Measurements from ENCODE around the gene ZNF831.

DNA sequence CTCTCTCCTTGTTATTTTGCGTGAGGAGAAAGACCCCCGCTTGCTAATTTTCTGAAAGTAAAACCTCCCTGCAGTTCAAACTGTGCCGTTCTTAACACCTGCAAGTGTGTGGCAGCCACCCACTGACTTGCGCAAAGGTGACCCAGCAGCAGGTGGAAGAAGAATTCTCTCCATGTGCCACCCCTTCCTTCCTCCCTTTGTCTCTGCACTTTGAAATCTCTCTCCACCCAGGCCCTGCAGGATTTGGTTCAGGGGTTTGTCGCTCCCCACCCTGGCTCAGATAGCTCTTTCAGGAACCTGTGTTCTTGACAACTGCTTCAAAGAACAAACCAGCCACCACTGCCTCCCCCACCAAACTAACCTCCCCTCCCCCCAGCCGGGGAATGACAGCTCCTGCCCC is 41.4 kb downstream of the ZNF831 start:
- TF ChIP-seq, protein P1, sequence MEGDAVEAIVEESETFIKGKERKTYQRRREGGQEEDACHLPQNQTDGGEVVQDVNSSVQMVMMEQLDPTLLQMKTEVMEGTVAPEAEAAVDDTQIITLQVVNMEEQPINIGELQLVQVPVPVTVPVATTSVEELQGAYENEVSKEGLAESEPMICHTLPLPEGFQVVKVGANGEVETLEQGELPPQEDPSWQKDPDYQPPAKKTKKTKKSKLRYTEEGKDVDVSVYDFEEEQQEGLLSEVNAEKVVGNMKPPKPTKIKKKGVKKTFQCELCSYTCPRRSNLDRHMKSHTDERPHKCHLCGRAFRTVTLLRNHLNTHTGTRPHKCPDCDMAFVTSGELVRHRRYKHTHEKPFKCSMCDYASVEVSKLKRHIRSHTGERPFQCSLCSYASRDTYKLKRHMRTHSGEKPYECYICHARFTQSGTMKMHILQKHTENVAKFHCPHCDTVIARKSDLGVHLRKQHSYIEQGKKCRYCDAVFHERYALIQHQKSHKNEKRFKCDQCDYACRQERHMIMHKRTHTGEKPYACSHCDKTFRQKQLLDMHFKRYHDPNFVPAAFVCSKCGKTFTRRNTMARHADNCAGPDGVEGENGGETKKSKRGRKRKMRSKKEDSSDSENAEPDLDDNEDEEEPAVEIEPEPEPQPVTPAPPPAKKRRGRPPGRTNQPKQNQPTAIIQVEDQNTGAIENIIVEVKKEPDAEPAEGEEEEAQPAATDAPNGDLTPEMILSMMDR (IDR thresholded peaks at IDR 0.05): no peak
- TF ChIP-seq POLR2A (IDR thresholded peaks at IDR 0.05): no peak
- no peak for TF ChIP-seq POLR2AphosphoS5 (IDR thresholded peaks at IDR 0.05)
- TF ChIP-seq EP300 (IDR thresholded peaks at IDR 0.05): no peak
